Vagina (tissue), 2 donors: ENCODE data around the gene CLCF1.

Experiments used
- POLR2AphosphoS5 ChIP-seq, 2 donors: sonication (generic); formaldehyde crosslinking; IDR thresholded peaks; one replicate each; pipeline ENCODE4 v1.9.0; 2017; ENCODE audit warnings: antibody characterized with exemption in 2 of 2, mild to moderate bottlenecking in 2 of 2, low read depth in 1 of 2; ENCODE audit not compliant: insufficient read depth in 1 of 2
- TF ChIP-seq, protein P1 (sequence below), 3 experiments: fragments of 450-650 bp in 2 of 3; fragments of 200-600 bp in 1 of 3; sonication (generic) in 1 of 3; IDR thresholded peaks; one replicate each; pipeline ENCODE4 v1.5.1; 2017 to 2019; ENCODE audit warnings: antibody characterized with exemption in 3 of 3, mild to moderate bottlenecking in 2 of 3, moderate library complexity in 2 of 3

DNA sequence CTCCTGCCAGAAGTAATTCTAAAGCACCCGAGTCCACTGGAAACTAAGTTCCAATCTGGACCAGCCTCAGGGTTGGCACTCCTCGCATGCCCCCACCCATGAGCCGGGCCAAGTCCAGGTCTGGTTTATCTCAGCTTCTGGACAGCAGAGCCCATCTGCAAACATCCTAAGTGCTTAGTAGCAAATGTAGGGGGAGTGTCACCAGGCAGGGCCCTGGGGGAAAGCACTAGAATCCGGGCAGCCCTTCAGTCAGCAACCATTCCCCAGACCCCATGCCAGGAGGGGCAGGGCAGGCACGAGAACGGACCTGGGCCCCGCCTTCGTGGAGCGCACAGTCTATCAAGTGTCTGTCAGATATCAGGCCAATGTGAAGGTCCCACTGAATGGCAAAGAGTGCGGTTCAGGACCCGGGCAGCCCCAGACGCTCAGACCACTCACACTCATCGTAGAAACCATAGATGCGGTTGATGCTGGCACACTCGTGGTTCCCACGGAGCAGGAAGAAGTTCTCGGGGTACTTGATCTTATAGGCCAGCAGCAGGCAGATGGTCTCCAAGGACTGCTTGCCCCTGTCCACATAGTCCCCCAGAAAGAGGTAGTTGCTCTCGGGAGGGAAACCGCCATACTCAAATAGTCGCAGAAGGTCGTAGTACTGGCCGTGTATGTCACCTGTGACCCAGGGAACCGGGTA is 27.0 kb upstream of the CLCF1 start:
- TF ChIP-seq POLR2AphosphoS5 (IDR thresholded peaks at IDR 0.05; ENCODE audit: insufficient read depth in 1 of 2, low read depth in 1 of 2): no peak
- TF ChIP-seq, protein P1, sequence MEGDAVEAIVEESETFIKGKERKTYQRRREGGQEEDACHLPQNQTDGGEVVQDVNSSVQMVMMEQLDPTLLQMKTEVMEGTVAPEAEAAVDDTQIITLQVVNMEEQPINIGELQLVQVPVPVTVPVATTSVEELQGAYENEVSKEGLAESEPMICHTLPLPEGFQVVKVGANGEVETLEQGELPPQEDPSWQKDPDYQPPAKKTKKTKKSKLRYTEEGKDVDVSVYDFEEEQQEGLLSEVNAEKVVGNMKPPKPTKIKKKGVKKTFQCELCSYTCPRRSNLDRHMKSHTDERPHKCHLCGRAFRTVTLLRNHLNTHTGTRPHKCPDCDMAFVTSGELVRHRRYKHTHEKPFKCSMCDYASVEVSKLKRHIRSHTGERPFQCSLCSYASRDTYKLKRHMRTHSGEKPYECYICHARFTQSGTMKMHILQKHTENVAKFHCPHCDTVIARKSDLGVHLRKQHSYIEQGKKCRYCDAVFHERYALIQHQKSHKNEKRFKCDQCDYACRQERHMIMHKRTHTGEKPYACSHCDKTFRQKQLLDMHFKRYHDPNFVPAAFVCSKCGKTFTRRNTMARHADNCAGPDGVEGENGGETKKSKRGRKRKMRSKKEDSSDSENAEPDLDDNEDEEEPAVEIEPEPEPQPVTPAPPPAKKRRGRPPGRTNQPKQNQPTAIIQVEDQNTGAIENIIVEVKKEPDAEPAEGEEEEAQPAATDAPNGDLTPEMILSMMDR (IDR thresholded peaks at IDR 0.05): no peak
